HEK293T (cell line): Measurements from ENCODE around the gene MBOAT2.
A peak's percentile ranks its signal among the peaks of the same experiment; 100 is the strongest.

Experiments
- CTCF ChIA-PET: fragments of 350-600 bp; formaldehyde crosslinking; extraction: SDS; loops from one replicate; lab custom pipeline; 2021; ENCODE audit warnings: antibody characterized with exemption, inconsistent platforms; lab: Yijun Ruan, JAX
- POLR2A ChIA-PET: fragments of 350-600 bp; formaldehyde crosslinking; extraction: SDS; loops from one replicate; lab custom pipeline; 2020; ENCODE audit warnings: antibody characterized with exemption, inconsistent platforms; lab: Yijun Ruan, JAX
- DNase-seq: peaks from one replicate; pipeline ENCODE4 v3.0.0; 2012; ENCODE audit warnings: mixed read lengths; ENCODE audit errors: extremely low spot score
- ARNT ChIP-seq: fragments of 450-650 bp; IDR thresholded peaks from 2 replicates; pipeline ENCODE4 v1.6.1; 2017; ENCODE audit warnings: mild to moderate bottlenecking
- BHLHE40 ChIP-seq: fragments of 450-650 bp; IDR thresholded peaks from 2 replicates; pipeline ENCODE4 v1.6.1; 2016; ENCODE audit warnings: mild to moderate bottlenecking, moderate library complexity, borderline replicate concordance
- CTBP1 ChIP-seq: fragments of 450-650 bp; IDR thresholded peaks from 2 replicates; pipeline ENCODE4 v1.6.1; 2016; ENCODE audit warnings: borderline replicate concordance
- ELF4 ChIP-seq: fragments of 450-650 bp; IDR thresholded peaks from 2 replicates; pipeline ENCODE4 v1.6.1; 2017; ENCODE audit warnings: antibody characterized with exemption
- FOXA1 ChIP-seq: fragments of 450-650 bp; IDR thresholded peaks from 2 replicates; pipeline ENCODE4 v1.6.1; 2016; ENCODE audit warnings: mild to moderate bottlenecking
- FOXK2 ChIP-seq: fragments of 450-650 bp; IDR thresholded peaks from 2 replicates; pipeline ENCODE4 v1.6.1; 2016; ENCODE audit warnings: mild to moderate bottlenecking
- FOXM1 ChIP-seq: fragments of 450-650 bp; IDR thresholded peaks from 2 replicates; pipeline ENCODE4 v1.6.1; 2017; ENCODE audit warnings: mild to moderate bottlenecking, borderline replicate concordance
- HDGF ChIP-seq: fragments of 450-650 bp; IDR thresholded peaks from 2 replicates; pipeline ENCODE4 v1.6.1; 2017; ENCODE audit warnings: antibody characterized with exemption, borderline replicate concordance
- L3MBTL2 ChIP-seq: fragments of 450-650 bp; conservative IDR thresholded peaks from 2 replicates; pipeline ENCODE4 v1.6.1; 2016; ENCODE audit warnings: mild to moderate bottlenecking
- LEF1 ChIP-seq: fragments of 450-650 bp; IDR thresholded peaks from 2 replicates; pipeline ENCODE4 v1.6.1; 2017; ENCODE audit warnings: mild to moderate bottlenecking, borderline replicate concordance
- NFRKB ChIP-seq: fragments of 450-650 bp; IDR thresholded peaks from 2 replicates; pipeline ENCODE4 v1.6.1; 2016; ENCODE audit warnings: mild to moderate bottlenecking, moderate library complexity
- PKNOX1 ChIP-seq: fragments of 450-650 bp; IDR thresholded peaks from 2 replicates; pipeline ENCODE4 v1.6.1; 2016
- SP1 ChIP-seq: fragments of 450-650 bp; IDR thresholded peaks from 2 replicates; pipeline ENCODE4 v1.6.1; 2017
- SUZ12 ChIP-seq: fragments of 450-650 bp; IDR thresholded peaks from 2 replicates; pipeline ENCODE4 v1.6.1; 2016; ENCODE audit warnings: mild to moderate bottlenecking
- TARDBP ChIP-seq: fragments of 450-650 bp; IDR thresholded peaks from 2 replicates; pipeline ENCODE4 v1.6.1; 2016
- ZNF384 ChIP-seq: fragments of 450-650 bp; IDR thresholded peaks from 2 replicates; pipeline ENCODE4 v1.6.1; 2016

The MBOAT2 gene

GRCh38 chr2:8806885-8807704, 196.4 kb downstream of the MBOAT2 start:
- ChIA-PET POLR2A (no interaction called here), CTCF (interaction anchor here (0.6 kb wide), 1 partner anchor 387 kb away, joined by 5 read pairs; no protein-coding TSS in a partner anchor)
- no peak for TF ChIP-seq LEF1
- TF ChIP-seq TARDBP, result no peak
- no peak for TF ChIP-seq HDGF
- no peak for TF ChIP-seq SP1
- TF ChIP-seq L3MBTL2, result no peak
- TF ChIP-seq ELF4, result no peak
- TF ChIP-seq FOXA1, result no peak
- TF ChIP-seq NFRKB, result no peak
- no peak for TF ChIP-seq ARNT
- TF ChIP-seq CTBP1, result no peak
- no peak for TF ChIP-seq FOXK2
- TF ChIP-seq ZNF384, result no peak
- no peak for TF ChIP-seq SUZ12
- TF ChIP-seq FOXM1, result no peak
- TF ChIP-seq BHLHE40, result no peak
- no peak for DNase-seq

GRCh38 chr2:8805278-8806210, 197.9 kb downstream of the MBOAT2 start:
- ChIA-PET POLR2A (no interaction called here), CTCF (interaction anchor here (0.8 kb wide), 1 partner anchor 562 kb away, joined by 3 read pairs; no protein-coding TSS in a partner anchor)
- no peak for DNase-seq
- no peak for TF ChIP-seq SUZ12
- TF ChIP-seq ZNF384, result no peak
- TF ChIP-seq ARNT, result no peak
- no peak for TF ChIP-seq SP1
- TF ChIP-seq LEF1, result no peak
- no peak for TF ChIP-seq L3MBTL2
- no peak for TF ChIP-seq BHLHE40
- no peak for TF ChIP-seq ELF4
- no peak for TF ChIP-seq FOXM1
- TF ChIP-seq CTBP1, result no peak
- no peak for TF ChIP-seq HDGF
- no peak for TF ChIP-seq PKNOX1
- no peak for TF ChIP-seq NFRKB
- no peak for TF ChIP-seq TARDBP
- no peak for TF ChIP-seq FOXA1
- no peak for TF ChIP-seq FOXK2

- peak; percentile 15 for DNase-seq
- POLR2A ChIA-PET, result no interaction called here
- CTCF ChIA-PET, result no interaction called here
- TF ChIP-seq PKNOX1 (peak; percentile 62), ZNF384 (no peak)
Observed at GRCh38 chr2:8803658-8804379, 199.7 kb downstream of the MBOAT2 start.

GRCh38 chr2:8802741-8803140, 200.7 kb downstream of the MBOAT2 start:
- TF ChIP-seq BHLHE40 (no peak), FOXA1 (no peak), ELF4 (no peak), FOXM1 (no peak), TARDBP (no peak), LEF1 (no peak), ARNT (no peak), SUZ12 (no peak)
- ChIA-PET CTCF (no interaction called here), POLR2A (no interaction called here)
- no peak for DNase-seq
